ENCODE data around the gene TM9SF3. TPM values are rescaled to one million over a fixed set of nuclear protein-coding genes. Genes with fewer than 3 reads are reported as not detected.

TM9SF3 gene
- total RNA-seq, 2 donors from 2014 or later = 94.3 to 94.5 TPM

GRCh38 chr10:96613576-96613975, 26.8 kb upstream of the TM9SF3 start:
- no peak for DNase-seq
- H3K27ac Mint-ChIP-seq = no peak overlapping the region
- no peaks in the 10 kb centered on the region for H3K27me3 Mint-ChIP-seq
- no peak for ATAC-seq
- H3K4me3 Mint-ChIP-seq = no peak overlapping the region
- no peaks in the 10 kb centered on the region for H3K9me3 ChIP-seq (ENCODE audit: control insufficient read depth, low read length, poor library complexity, severe bottlenecking)
- peaks cover 4% of the 10 kb centered on the region for H3K36me3 Mint-ChIP-seq (ENCODE audit: low read depth)
- peaks cover 12% of the 10 kb centered on the region for H3K4me1 Mint-ChIP-seq

- H3K4me3 Mint-ChIP-seq = no peak overlapping the region
- peaks cover 6% of the 10 kb centered on the region for H3K27me3 Mint-ChIP-seq
- peaks cover 12% of the 10 kb centered on the region for H3K4me1 Mint-ChIP-seq
- no peaks in the 10 kb centered on the region for H3K9me3 ChIP-seq (ENCODE audit: control insufficient read depth, low read length, poor library complexity, severe bottlenecking)
- DNase-seq (no peak), ATAC-seq (no peak)
- H3K36me3 Mint-ChIP-seq (ENCODE audit: low read depth) = peaks cover 4% of the 10 kb centered on the region
- no peak overlapping the region for H3K27ac Mint-ChIP-seq
Measured at GRCh38 chr10:96612055-96612830, 25.4 kb upstream of the TM9SF3 start.

GRCh38 chr10:96610817-96611216, 24.0 kb upstream of the TM9SF3 start:
- H3K4me3 Mint-ChIP-seq = no peak overlapping the region
- H3K36me3 Mint-ChIP-seq (ENCODE audit: low read depth) = peaks cover 4% of the 10 kb centered on the region
- DNase-seq (no peak), ATAC-seq (no peak)
- no peak overlapping the region for H3K27ac Mint-ChIP-seq
- peaks cover 12% of the 10 kb centered on the region for H3K27me3 Mint-ChIP-seq
- H3K9me3 ChIP-seq (ENCODE audit: control insufficient read depth, low read length, poor library complexity, severe bottlenecking) = no peaks in the 10 kb centered on the region
- H3K4me1 Mint-ChIP-seq = peaks cover 9% of the 10 kb centered on the region

GRCh38 chr10:96609510-96609909, 22.7 kb upstream of the TM9SF3 start:
- Mint-ChIP-seq H3K4me1 (peaks cover 9% of the 10 kb centered on the region), H3K27me3 (peaks cover 12% of the 10 kb centered on the region), H3K36me3 (ENCODE audit: low read depth) (peaks cover 4% of the 10 kb centered on the region), H3K27ac (no peak overlapping the region), H3K4me3 (no peak overlapping the region)
- ATAC-seq (no peak), DNase-seq (no peak)
- no peaks in the 10 kb centered on the region for H3K9me3 ChIP-seq (ENCODE audit: control insufficient read depth, low read length, poor library complexity, severe bottlenecking)

- no peak overlapping the region for H3K27ac Mint-ChIP-seq
- H3K4me1 Mint-ChIP-seq = peaks cover 9% of the 10 kb centered on the region
- no peak for ATAC-seq
Measured at GRCh38 chr10:96608805-96609204, 22.0 kb upstream of the TM9SF3 start.

GRCh38 chr10:96608262-96608661, 21.4 kb upstream of the TM9SF3 start:
- Mint-ChIP-seq H3K36me3 (ENCODE audit: low read depth) (no peaks in the 10 kb centered on the region), H3K27ac (no peak overlapping the region), H3K4me1 (peaks cover 9% of the 10 kb centered on the region), H3K4me3 (no peak overlapping the region), H3K27me3 (peaks cover 12% of the 10 kb centered on the region)
- ATAC-seq (no peak), DNase-seq (no peak)
- H3K9me3 ChIP-seq (ENCODE audit: control insufficient read depth, low read length, poor library complexity, severe bottlenecking) = no peaks in the 10 kb centered on the region

More at GRCh38 chr10:96608805-96609204, 22.0 kb upstream of the TM9SF3 start:
- DNase-seq = no peak
- H3K9me3 ChIP-seq (ENCODE audit: control insufficient read depth, low read length, poor library complexity, severe bottlenecking) = no peaks in the 10 kb centered on the region
- no peaks in the 10 kb centered on the region for H3K36me3 Mint-ChIP-seq (ENCODE audit: low read depth)
- H3K4me3 Mint-ChIP-seq = no peak overlapping the region
- peaks cover 12% of the 10 kb centered on the region for H3K27me3 Mint-ChIP-seq

- no peak for ATAC-seq
- H3K27me3 Mint-ChIP-seq = peaks cover 12% of the 10 kb centered on the region
- no peaks in the 10 kb centered on the region for H3K9me3 ChIP-seq (ENCODE audit: control insufficient read depth, low read length, poor library complexity, severe bottlenecking)
- H3K27ac Mint-ChIP-seq = no peak overlapping the region
- H3K36me3 Mint-ChIP-seq (ENCODE audit: low read depth) = no peaks in the 10 kb centered on the region
- no peak overlapping the region for H3K4me3 Mint-ChIP-seq
- DNase-seq = no peak
- peaks cover 7% of the 10 kb centered on the region for H3K4me1 Mint-ChIP-seq
Measured at GRCh38 chr10:96606946-96607345, 20.1 kb upstream of the TM9SF3 start.

- no peaks in the 10 kb centered on the region for H3K9me3 ChIP-seq (ENCODE audit: control insufficient read depth, low read length, poor library complexity, severe bottlenecking)
- peak overlapping the region; percentile 4 for H3K4me3 Mint-ChIP-seq
- H3K27ac Mint-ChIP-seq = no peak overlapping the region
- H3K36me3 Mint-ChIP-seq (ENCODE audit: low read depth) = no peaks in the 10 kb centered on the region
- H3K27me3 Mint-ChIP-seq = peaks cover 12% of the 10 kb centered on the region
- peaks cover 7% of the 10 kb centered on the region for H3K4me1 Mint-ChIP-seq
- ATAC-seq (no peak), DNase-seq (no peak)
Measured at GRCh38 chr10:96606216-96606615, 19.4 kb upstream of the TM9SF3 start.

GRCh38 chr10:96600337-96600736, 13.5 kb upstream of the TM9SF3 start:
- no peaks in the 10 kb centered on the region for H3K9me3 ChIP-seq (ENCODE audit: control insufficient read depth, low read length, poor library complexity, severe bottlenecking)
- Mint-ChIP-seq H3K27me3 (no peaks in the 10 kb centered on the region), H3K4me3 (no peak overlapping the region), H3K36me3 (ENCODE audit: low read depth) (no peaks in the 10 kb centered on the region), H3K27ac (no peak overlapping the region), H3K4me1 (no peaks in the 10 kb centered on the region)
- ATAC-seq = no peak
- DNase-seq = no peak

GRCh38 chr10:96598846-96599245, 12.0 kb upstream of the TM9SF3 start:
- no peak for DNase-seq
- no peak overlapping the region for H3K27ac Mint-ChIP-seq
- no peak for ATAC-seq
- no peaks in the 10 kb centered on the region for H3K27me3 Mint-ChIP-seq
- no peaks in the 10 kb centered on the region for H3K4me1 Mint-ChIP-seq
- no peak overlapping the region for H3K4me3 Mint-ChIP-seq
- H3K36me3 Mint-ChIP-seq (ENCODE audit: low read depth) = no peaks in the 10 kb centered on the region
- no peaks in the 10 kb centered on the region for H3K9me3 ChIP-seq (ENCODE audit: control insufficient read depth, low read length, poor library complexity, severe bottlenecking)

- ATAC-seq (no peak), DNase-seq (no peak)
- Mint-ChIP-seq H3K4me1 (peaks cover 3% of the 10 kb centered on the region), H3K27me3 (no peaks in the 10 kb centered on the region), H3K27ac (no peak overlapping the region), H3K4me3 (no peak overlapping the region), H3K36me3 (ENCODE audit: low read depth) (no peaks in the 10 kb centered on the region)
- H3K9me3 ChIP-seq (ENCODE audit: control insufficient read depth, low read length, poor library complexity, severe bottlenecking) = no peaks in the 10 kb centered on the region
Measured at GRCh38 chr10:96596422-96597407, 9.9 kb upstream of the TM9SF3 start.

GRCh38 chr10:96595741-96596140, 8.9 kb upstream of the TM9SF3 start:
- no peak overlapping the region for H3K4me3 Mint-ChIP-seq
- no peaks in the 10 kb centered on the region for H3K36me3 Mint-ChIP-seq (ENCODE audit: low read depth)
- peaks cover 7% of the 10 kb centered on the region for H3K4me1 Mint-ChIP-seq
- H3K9me3 ChIP-seq (ENCODE audit: control insufficient read depth, low read length, poor library complexity, severe bottlenecking) = no peaks in the 10 kb centered on the region
- no peak overlapping the region for H3K27ac Mint-ChIP-seq
- H3K27me3 Mint-ChIP-seq = no peaks in the 10 kb centered on the region
- ATAC-seq = no peak
- no peak for DNase-seq

GRCh38 chr10:96591946-96592345, 5.1 kb upstream of the TM9SF3 start:
- no peak overlapping the region for H3K27ac Mint-ChIP-seq
- ATAC-seq = no peak

More at GRCh38 chr10:96591946-96592345, 5.1 kb upstream of the TM9SF3 start:
- Mint-ChIP-seq H3K27me3 (no peaks in the 10 kb centered on the region), H3K4me3 (no peak overlapping the region), H3K4me1 (peaks cover 10% of the 10 kb centered on the region), H3K36me3 (ENCODE audit: low read depth) (no peaks in the 10 kb centered on the region)
- no peaks in the 10 kb centered on the region for H3K9me3 ChIP-seq (ENCODE audit: control insufficient read depth, low read length, poor library complexity, severe bottlenecking)
- DNase-seq = no peak

All from T-helper 17 cell (primary cell).